HL-60 (cell line): ENCODE data around the gene ERGIC1.

Experiments used
- DNase-seq, 2 experiments: peaks; one replicate each; pipeline ENCODE4 v3.0.0-alpha.2; 2010 to 2020; ENCODE audit warnings: low read depth in 1 of 2, low spot score in 1 of 2
- H3K27ac ChIP-seq: fragments of 250-450 bp; sonication (Bioruptor Pico); replicated peaks from 2 replicates; pipeline ENCODE4 v1.5.1; 2020; ENCODE audit warnings: mild to moderate bottlenecking, moderate library complexity
- H3K27me3 ChIP-seq: fragments of 250-450 bp; sonication (Bioruptor Pico); 2 replicates; pipeline ENCODE4 v1.5.1; 2021; ENCODE audit warnings: mild to moderate bottlenecking, moderate library complexity; ENCODE audit not compliant: insufficient read depth, poor library complexity, severe bottlenecking
- H3K4me3 ChIP-seq: replicated peaks from 2 replicates; pipeline ENCODE4 v1.5.1; 2011; ENCODE audit warnings: mild to moderate bottlenecking, control low read depth, low read length; ENCODE audit not compliant: insufficient read depth
- CTCF ChIP-seq: IDR thresholded peaks from one replicate; pipeline ENCODE4 v1.5.1; 2011; ENCODE audit warnings: low read length, control low read depth, inconsistent platforms; ENCODE audit not compliant: insufficient read depth
- GABPA ChIP-seq: IDR thresholded peaks from 2 replicates; pipeline ENCODE4 v1.6.1; 2012; ENCODE audit warnings: low read depth
- POLR2AphosphoS5 ChIP-seq: IDR thresholded peaks from 2 replicates; pipeline ENCODE4 v1.6.1; 2012; ENCODE audit warnings: low read depth
- REST ChIP-seq: IDR thresholded peaks from 2 replicates; pipeline ENCODE4 v1.6.1; 2012; ENCODE audit warnings: low read depth; ENCODE audit not compliant: insufficient replicate concordance
- SPI1 ChIP-seq: IDR thresholded peaks from 2 replicates; pipeline ENCODE4 v1.6.1; 2012; ENCODE audit warnings: low read depth, mild to moderate bottlenecking, borderline replicate concordance

The ERGIC1 gene

GRCh38 chr5:172793577-172794488, 40.2 kb upstream of the ERGIC1 start:
- DNase-seq: peak in 1 of 2 experiments; percentile 48
- H3K27ac ChIP-seq: no peak overlapping the region

DNA sequence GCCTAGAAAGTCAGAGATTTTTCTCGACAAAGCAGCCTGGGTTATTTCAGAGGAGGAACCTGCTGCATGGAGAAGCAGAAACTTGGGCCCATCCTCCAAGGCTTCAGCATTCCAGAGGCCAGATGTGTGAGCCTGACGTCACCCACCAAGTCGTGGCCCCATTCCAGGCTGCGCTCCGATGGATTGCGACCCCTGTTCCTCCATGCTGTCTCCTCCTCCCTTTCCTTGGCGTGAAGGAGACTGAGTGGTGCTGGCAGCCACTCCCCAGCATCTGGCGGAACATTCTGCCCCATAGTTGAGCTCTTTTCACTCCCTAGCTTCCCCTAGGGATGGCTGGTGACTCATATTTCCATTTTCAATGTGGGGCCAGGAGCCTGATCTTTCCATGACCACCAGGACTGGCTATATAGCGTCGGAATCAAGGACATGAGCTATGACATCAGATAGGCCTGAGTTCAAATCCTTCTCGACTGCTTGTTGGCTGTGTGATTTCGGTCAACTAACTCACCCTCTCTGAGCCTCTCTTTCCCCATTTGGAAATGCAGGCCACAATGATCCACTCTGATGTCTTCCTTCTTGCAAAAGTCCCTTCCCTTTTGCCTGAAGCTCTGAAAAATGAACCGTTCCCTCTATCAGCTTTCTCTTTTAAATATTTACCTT, 38.6 kb upstream of the ERGIC1 start:
- TF ChIP-seq POLR2AphosphoS5 (no peak), REST (no peak), SPI1 (no peak), CTCF (no peak), GABPA (no peak)
- Histone ChIP-seq H3K27ac (no peak overlapping the region), H3K4me3 (no peak overlapping the region), H3K27me3 (no peaks in the 10 kb centered on the region)
- DNase-seq: no peak

More at GRCh38 chr5:172793577-172794488, 40.2 kb upstream of the ERGIC1 start:
- H3K4me3 ChIP-seq: no peak overlapping the region
- TF ChIP-seq POLR2AphosphoS5: no peak
- TF ChIP-seq SPI1: peak; percentile 49; the same call in 1 of the 2 replicates
- H3K27me3 ChIP-seq: no peaks in the 10 kb centered on the region

DNA sequence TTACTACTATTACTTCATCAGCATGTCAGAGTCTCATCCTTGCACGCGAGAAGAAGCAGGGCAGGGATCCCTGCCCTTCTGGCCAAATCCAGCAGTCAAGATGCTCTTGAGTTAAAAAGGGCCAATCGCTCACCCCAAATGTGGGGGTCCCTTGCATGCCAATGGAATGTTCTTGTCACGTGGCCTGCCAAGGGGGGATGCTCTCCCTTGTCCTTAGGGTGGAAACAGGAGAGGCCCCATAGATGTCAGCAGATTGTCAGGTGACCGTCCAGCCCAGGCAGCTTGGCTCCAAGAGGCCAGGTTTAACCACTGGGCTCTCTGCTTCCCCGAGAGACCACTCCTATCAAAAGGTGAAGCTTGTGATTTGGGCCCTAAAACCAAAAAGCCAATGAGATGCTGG, 37.7 kb upstream of the ERGIC1 start:
- DNase-seq: no peak
- no peaks in the 10 kb centered on the region for H3K27me3 ChIP-seq
- no peak overlapping the region for H3K27ac ChIP-seq

More for the DNA sequence above, 37.7 kb upstream of the ERGIC1 start:
- H3K4me3 ChIP-seq: no peak overlapping the region
- no peak for TF ChIP-seq GABPA
- TF ChIP-seq CTCF: no peak
- no peak for TF ChIP-seq POLR2AphosphoS5
- no peak for TF ChIP-seq REST
- TF ChIP-seq SPI1: no peak
